ELF-1 (cell line): ENCODE data around the gene SMC3.
"Not testable (repeated sequence)": the region's sequence is repeated elsewhere in the genome, so short reads cannot be mapped to it uniquely, and the experiment has no call there.

Source experiments
- DNase-seq: peaks from one replicate; pipeline ENCODE4 v3.0.0-alpha.2; 2016; ENCODE audit warnings: low read depth, low spot score

Gene SMC3

DNA sequence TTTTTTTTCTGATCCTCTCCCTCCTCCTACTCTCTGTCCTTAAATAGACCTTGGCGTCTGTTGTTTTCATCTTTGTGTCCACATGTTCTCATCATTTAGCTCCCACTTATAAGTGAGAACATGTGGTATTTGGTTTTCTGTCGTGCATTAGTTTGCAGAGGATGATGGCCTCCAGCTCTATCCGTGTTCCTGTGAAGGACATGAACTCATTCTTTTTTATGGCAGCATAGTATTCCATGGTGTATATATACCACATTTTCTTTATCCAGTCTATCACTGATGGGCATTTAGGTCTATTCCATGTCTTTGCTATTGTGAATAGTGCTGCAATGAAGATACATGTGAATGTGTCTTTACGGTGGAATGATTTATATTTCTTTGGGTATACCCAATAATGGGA, 55.8 kb downstream of the SMC3 start:
- not testable (repeated sequence) for DNase-seq

DNA sequence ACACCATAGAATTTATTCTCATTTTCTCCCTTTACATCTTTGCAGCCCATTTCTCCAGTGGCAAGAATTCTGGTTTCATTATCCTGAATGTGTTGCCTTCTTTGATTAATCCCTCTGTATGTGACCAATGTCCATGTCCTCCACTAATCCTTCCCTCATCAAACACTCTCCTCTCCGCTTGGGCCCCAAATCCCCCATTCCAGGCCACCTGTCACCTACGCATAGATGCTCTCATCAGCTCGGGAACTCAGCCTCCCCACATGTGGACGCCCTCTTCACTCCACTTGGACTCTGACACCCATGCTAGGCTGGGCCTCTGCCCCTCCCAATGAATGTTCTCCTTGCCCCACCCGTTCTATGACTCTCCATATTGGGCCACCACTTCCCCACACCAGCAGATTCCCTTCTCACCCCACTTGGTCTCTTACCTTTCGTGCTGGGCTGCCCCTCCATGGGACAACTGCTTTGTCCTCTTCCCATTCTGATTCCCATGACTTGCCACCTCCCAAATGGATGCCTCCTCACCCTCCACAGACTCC, 57.9 kb downstream of the SMC3 start:
- no peak for DNase-seq

DNA sequence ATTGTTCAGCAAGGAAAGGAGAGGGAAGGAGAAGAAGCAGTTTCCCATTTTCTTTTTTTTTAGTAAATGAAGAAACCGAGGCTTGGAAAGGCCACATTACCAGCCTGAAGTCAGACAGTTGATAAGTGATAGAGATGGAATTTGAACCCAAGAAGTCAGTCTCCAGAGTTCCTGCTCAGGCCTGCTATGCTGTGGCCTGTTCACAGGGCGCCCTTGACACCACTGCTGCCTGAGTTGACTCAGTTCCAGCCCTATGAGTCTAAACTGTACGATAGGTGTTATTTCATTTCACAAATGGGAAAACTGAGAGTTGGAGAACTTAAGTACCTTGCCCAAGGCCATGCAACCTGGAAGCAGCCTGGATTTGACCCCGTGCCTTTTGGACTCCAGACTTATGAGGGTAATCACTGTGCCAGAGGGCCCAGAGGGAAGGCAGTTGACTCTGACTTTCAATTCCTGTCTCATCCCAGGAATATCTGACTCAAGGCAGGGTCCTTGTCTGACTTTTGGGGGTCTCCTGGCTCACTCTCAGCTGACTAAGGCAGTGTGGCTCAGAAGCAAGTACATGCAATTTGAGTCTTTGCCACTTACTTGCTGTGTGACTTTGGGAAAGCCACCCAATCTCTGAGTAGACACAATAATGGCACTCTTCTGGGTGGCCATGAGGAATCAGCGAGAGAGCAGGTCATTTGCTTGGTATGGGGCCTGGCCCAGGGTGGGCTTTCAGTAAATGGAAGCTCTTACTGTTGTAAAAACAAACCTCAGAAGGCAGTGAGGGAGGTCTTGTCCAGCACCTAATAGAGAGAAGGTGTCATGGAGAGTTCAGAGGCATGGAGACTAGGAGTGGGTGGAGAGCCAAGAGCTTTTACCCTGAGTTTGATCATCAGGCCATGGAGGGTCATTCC, 58.7 kb downstream of the SMC3 start:
- no peak for DNase-seq

DNA sequence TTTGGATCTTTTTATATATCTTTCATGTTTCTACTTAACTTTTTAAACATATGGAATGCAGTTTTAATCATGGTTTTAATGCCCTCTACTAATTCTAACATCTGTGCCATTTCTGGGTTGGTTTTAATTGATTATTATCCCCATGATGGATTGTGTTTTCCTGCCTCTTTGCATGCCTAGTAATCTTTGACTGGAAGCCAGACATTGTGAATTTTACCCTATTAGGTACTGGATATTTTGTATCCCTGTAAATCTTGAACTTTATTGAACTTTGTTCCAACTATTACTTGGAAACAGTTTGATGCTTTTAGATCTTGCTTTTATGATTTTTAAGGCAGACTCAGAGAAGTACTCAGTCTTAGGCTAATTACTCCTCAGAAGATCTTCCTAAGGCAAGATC, 60.7 kb downstream of the SMC3 start:
- no peak for DNase-seq

DNA sequence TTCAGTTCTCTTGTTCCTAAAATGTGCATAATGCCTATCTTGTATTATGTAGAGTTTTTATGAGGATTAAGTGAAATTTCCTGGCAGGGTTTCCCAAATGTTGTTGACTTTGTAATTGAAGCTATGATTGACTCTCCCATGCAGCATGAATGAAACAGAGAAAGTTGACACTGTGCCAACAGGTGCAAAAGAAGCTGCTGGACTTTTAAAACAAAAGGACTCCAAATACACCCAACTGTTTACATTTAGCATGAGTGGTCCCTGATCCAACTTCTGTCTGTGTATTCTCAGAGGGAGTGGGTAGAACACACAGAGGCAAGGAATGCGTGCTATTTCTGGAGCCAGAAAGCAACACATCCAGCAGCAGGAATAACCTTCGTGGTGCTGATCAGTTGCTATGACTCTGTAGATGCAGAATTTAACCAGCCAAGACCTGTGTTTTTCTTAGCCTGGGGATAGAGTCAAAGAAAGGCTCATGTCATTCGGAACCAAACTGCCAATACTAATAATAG, 62.2 kb downstream of the SMC3 start:
- no peak for DNase-seq

DNA sequence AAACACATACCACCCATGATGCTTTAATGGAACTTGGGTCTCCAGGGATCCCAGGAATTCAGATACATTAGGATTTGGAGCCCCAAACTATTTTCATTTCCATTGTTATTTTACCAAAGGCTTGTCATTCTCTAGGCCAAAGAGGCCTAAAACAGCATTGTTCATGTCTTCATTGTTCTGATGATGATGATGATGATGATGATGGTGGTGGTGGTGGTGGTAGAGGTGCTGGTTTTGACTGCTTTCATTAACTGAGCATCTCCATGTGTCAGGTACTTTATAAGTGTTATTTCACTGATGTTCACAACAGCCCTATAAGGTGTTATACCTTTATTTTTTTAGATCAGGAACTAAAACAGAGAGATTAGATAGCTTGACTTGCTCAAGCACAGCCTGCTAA, 64.4 kb downstream of the SMC3 start:
- no peak for DNase-seq

DNA sequence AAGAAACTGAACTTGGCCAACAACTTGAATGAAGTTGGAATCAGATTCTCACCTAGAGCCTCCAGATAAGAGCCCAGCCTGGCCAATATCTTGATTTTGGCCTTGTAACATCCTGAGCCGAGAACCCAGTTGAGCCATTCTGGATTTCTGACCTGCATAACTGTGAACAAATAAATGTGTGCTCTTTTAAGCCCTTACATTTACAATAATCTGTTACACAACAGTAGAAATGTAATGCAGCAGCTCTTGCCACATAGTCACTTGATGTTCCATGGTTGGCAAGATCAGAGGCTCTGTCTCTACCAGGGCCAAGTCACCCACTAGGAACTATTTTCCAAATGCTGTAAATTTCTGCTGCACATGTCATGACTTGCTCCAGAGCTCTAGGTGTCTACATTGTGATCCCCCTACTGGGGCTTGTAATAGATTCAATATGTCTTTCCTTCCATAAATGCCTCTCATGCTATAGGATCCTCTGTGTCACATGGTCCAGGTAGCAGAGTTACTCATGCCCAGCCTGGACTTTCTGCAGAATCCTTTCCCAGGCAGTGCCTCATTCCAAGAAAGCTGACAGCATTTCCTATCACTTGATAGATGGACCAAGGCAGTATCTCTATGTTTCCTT, 65.2 kb downstream of the SMC3 start:
- no peak for DNase-seq

DNA sequence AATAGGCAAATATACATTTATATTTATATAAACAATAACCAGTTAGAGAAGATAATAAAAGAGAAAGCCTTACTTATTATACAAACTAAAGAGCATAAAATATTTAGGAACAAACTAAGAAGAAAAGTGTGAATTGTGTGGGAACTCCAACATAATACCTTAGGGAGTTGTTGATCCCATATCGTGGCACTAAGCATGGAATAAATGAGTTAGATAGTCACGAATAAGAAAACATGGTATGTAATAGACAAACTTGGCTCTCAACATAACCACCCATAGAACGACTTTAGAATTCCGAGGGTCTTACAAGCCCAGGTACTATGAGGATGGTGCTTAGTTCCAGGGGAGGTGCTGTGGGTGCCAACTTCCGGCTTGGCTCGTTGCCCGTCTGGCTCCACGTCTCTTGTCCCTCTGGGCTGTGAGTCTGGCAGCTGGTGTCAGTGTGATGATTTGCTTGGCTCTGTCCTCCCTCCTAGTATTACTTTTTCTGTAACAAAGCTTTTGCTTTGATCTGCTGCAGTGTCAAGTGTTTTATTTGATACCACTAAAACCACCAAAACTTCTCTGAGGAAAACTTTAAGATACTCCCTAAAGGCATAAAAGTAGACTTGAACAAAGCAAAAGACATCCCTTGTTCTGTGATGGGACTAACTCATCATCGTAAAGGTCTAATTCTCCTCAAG, 67.2 kb downstream of the SMC3 start:
- DNase-seq: no peak

DNA sequence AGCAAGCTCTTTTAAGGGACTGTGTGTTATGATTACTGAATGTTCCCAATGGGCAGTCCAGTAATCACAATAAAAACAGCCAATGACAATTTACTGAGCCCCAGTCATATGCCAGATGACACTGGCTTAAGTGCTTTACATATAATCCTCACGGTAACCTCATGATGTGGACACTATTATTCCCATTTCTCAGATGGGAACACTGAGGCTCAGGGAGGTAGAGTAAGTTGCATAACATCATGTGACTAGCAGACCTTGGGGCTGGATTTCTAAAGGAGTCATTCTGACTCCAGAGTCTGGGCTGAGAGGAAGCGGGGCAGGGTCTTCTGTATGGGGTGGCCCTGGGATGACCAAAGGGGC, 69.1 kb downstream of the SMC3 start:
- DNase-seq: no peak

DNA sequence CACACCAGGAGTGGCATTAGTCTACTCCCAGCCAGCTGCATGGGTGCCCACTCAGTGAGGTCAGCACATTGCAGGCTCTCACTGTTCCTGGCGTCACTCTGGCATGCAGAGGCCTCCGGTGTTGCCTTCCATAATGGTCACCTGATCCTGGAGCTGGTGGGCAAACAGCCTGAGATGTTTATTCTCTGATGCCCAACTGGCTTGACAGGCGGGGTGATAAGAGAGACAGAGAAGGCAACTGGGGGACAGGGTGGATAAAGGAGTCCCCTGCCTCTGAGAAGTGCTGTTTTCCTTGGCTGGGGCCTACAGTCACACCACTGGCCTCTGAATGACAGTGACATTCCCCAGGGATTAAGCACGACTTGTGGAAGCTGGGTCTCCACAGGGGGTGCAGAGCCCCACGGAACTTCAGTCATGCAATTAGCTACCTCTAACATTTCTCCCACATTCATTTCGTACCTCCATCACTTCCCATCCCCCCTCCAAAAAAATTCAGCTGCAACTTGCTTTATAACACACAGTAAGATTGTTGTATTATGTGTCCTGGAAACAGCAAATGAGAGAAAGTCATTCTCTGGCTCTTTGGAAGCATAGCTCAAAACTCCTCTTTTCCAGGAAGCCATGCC, 69.5 kb downstream of the SMC3 start:
- peak; percentile 48 for DNase-seq

DNA sequence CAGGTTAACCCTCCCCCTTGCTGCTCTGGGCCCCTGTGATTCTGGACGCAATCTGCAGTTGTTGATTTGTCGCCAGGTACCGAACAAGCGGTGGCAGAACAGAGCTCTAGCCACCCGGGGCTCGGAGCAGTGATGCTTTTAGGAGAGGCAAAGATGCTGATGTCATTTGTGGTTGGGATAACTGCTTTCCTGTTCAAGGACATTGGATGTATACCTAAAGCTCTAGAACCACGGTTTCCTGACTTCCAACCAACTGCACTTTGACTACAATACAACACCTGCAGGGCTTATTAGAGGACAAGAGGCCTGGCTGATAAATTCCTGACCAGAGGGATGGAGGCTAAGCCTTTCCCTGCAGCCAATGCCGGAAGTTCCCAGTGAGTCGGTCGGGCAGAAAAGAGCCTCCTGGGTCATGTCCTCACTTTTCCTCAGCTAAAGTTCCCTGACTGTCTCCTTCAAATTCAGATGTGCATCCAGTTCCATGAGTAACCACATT, 70.1 kb downstream of the SMC3 start:
- peak; percentile 65 for DNase-seq

DNA sequence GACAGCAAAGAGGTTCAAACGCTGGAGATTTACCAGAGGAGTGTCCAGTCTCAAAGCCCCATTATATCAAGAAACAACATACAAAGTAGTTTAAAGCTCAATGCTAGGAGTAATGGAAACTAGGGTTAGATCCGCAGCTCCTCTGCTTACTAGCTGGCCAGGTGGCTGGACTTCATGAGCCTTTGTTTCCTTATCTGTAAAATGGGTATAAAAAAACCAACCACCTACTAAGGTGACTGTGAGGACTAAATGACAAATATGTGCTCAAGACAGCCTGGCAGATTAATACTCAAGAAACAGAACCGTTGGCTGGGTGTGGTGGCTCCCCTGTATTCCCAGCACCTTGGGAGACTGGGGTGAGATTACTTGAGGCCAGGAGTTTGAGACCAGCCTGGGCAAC, 70.8 kb downstream of the SMC3 start:
- DNase-seq: no peak

DNA sequence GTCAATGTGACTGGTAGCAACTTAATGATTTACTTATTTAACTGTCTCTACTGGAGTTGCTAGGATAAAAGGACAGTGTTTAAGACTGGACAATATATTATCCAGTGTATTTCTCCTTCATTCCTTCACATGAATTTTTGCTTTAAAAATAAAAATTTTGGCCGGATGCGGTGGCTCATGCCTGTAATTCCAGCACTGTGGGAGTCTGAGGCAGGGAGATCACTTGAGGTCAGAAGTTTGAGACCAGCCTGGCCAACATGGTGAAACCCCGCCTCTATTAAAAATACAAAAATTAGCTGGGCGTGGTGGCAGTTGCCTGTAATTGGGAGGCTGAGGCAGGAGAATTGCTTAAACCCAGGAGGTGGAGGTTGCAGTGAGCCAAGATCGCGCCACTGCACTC, 71.6 kb downstream of the SMC3 start:
- DNase-seq: not testable (repeated sequence)

DNA sequence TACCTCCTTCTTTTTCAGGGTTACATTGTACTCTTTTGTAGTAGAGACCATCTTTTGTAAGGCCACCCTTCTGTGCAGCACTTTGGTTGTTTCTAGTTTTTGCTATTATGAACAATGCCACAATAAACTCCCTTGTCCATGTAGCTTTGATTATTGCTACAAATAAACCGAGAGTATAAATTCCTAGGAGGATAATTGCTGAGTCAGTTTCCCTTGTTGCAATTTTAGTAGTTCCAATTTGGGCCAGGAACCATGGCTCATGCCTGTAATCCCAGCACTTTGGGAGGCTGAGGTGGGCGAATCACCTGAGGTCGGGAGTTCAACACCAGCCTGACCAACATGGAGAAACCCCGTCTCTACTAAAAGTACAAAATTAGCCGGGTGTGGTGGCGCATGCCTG, 72.4 kb downstream of the SMC3 start:
- not testable (repeated sequence) for DNase-seq

DNA sequence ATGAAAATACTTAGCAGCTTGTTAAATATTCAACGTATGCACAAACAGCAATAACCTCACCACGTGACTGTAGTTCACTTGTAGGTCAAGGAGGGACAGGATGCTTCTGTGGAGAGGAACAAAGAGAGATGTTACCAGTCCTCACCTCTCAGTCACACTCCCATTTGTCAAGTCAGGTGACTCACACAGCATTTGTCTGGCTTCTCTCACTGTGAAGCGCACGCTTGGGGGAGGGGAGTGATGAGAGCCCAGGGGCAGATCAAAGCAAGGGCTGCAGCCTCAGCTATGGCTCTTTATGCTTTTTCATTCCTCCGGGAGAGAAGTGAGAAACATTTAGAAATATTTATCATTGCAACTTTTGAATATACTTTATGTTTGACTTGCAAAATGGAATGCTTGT, 73.8 kb downstream of the SMC3 start:
- peak; percentile 89 for DNase-seq

DNA sequence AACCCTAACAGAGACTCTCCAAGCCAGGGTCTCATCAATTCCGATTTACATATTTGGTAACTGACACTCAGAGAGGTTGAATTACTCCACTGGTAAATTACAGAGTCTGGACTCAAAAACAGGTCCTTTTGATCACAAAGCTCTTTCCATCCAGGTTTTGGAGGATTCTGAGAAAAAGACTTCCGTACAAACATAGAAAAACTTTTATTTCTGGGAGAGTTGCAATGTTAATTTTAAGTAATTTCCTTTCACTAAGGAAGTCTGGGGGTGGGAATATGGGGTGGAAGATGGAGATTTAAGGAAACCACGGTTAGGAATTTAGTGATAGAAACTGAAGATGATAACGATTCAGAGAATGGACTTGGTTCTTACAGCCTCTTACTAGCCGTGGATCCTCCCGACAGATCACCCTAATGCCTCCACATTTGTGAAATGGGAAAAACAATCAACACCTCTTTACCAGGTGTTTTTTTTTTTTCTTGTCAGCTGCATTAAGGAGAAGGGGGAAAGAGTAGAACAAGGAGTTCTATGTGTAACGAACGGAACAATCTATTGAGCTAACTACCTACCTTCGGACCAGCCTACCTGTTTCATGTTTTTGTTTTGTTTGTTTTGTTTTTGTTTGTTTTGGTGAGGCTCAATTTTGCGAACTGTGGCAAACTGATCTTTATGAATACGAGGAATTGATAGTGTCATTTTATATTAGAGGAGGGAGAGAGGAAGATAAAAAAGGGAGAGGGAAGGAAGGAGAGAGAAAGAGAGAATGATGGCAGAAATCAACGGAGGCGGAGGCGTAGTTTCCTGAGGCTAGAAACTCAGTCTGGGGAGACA, 74.9 kb downstream of the SMC3 start:
- DNase-seq: no peak

DNA sequence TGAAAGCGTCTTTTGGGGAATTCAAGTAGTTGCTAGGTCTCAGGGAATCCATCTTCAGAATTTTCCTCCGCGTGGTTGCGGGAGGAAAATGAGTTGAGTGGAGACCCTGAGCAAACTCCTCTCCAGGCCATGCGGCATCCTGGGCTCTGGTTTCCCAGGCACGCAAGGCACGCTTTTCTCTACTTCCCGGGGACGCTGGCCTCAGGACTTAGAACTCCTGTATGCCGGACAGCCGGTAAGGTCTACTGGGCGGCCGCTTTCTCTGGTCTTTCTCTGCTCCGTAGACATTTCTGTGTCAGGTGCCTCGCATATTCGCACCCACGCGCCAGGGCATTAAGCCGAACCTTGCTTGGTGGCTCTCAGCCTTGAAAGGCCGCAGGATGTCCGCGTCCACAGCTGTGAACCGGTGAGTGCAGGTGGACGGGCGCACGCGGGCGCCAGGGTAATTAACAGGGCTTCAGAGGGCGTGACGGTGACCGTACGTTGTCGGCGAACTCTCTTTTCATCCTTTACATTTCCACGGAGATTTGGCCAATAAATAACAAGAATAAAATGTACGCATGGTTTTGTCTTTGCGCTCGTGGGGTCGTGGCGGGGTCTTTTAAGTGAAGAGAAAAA, 75.6 kb downstream of the SMC3 start:
- DNase-seq: peak; percentile 79

DNA sequence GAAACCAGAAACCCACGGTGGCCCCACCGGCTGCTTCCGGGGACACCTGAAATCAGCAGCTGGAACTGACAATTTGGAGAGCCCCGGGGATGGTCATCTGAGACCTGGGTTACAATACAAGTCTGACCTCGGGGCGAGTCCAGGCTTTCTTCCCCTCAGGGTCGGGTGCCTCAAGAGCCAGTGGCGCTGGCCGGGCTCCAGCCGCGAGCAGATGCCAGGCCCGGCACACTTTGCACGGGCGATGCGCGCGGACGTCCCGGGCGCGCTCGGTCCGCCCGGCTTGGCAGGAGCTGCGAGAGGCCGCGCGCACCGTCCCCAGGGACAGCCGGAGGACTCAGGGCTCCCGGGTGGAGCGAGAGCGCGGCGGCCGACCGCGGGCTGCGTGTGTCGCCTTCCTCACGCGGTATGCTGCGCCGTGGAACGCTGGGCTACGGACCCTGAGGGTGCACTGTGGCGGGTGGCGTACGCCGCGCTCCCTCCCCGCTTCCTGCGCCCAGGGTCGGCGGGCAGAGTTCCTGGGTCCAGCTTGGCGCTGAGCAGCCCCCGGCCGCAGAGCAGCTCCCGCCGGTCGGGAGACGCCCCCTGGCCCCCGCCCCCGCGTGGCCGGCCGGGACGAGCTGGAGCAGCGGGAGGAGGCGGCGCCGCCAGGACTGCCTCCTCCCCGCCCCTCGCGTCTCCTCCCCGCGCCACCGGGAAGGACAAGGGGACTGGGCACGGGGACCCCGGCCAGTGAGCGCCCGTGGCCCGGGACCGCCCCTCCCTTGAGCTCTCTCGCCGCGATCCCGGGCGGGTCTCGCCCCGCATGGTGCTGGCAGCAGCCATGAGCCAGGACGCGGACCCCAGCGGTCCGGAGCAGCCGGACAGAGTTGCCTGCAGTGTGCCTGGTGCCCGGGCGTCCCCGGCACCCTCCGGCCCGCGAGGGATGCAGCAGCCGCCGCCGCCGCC, 76.4 kb downstream of the SMC3 start, which contains the start of gene RBM20:
RBM20 (plus strand) TSS at position 684 of the 945 bp plus-strand sequence; CDS start at position 803, 119 bp downstream.
- peak; percentile 64 for DNase-seq
